ENCODE measurements around the gene MARK3. TPM values are rescaled to one million over a fixed set of nuclear protein-coding genes. Genes with fewer than 3 reads are reported as not detected.

MARK3 gene
- total RNA-seq, 2 experiments from 2014 or later = 68.4 to 69.2 TPM

- no peak for TF ChIP-seq CTCF (IDR thresholded peaks at IDR 0.05)
- ATAC-seq (no peak), DNase-seq (no peak)
- intact Hi-C loops (cut with micrococcal nuclease) = loop anchor here (5.0 kb wide), 1 partner anchor 50 kb away; no protein-coding TSS in a partner anchor
- peaks cover 16% of the 10 kb centered on the region for H3K36me3 Mint-ChIP-seq (ENCODE audit: low read depth)
- no peaks in the 10 kb centered on the region for H3K9me3 Mint-ChIP-seq
- peaks cover 43% of the 10 kb centered on the region for H3K4me1 Mint-ChIP-seq (ENCODE audit: low read depth)
- no peaks in the 10 kb centered on the region for H3K27me3 Mint-ChIP-seq
- CTCF ChIA-PET = interaction anchor here (0.6 to 1.2 kb wide), 2 partner anchors 10 to 41 kb away, joined by 3 to 4 read pairs; no protein-coding TSS in a partner anchor
- POLR2A ChIA-PET = interaction anchor here (0.5 to 1.0 kb wide), 3 partner anchors 38 to 42 kb away, joined by 3 to 4 read pairs (median 3); no protein-coding TSS in a partner anchor
- H3K27ac Mint-ChIP-seq = peak overlapping the region; percentile 93
- H3K4me3 Mint-ChIP-seq = peak overlapping the region; percentile 99
Measured at GRCh38 chr14:103386713-103387329, 1.6 kb downstream of the MARK3 start.

- CTCF ChIA-PET = interaction anchor here (1.5 to 5.1 kb wide), 2 partner anchors 14 to 38 kb away, joined by 3 to 56 read pairs; no protein-coding TSS in a partner anchor
Measured at GRCh38 chr14:103388664-103389063, 3.4 kb downstream of the MARK3 start.

GRCh38 chr14:103390605-103391004 is 5.4 kb downstream of the MARK3 start:
- ATAC-seq (no peak), DNase-seq (no peak)
- Mint-ChIP-seq H3K27me3 (no peaks in the 10 kb centered on the region), H3K9me3 (no peaks in the 10 kb centered on the region), H3K27ac (peak overlapping the region; percentile 70), H3K36me3 (ENCODE audit: low read depth) (peaks cover 16% of the 10 kb centered on the region), H3K4me1 (ENCODE audit: low read depth) (peaks cover 55% of the 10 kb centered on the region), H3K4me3 (no peak overlapping the region)
- intact Hi-C loops (cut with micrococcal nuclease) = no loop called here
- POLR2A ChIA-PET = interaction anchor here (1.4 kb wide), 1 partner anchor 53 kb away, joined by 4 read pairs; no protein-coding TSS in a partner anchor
- no peak for TF ChIP-seq CTCF (IDR thresholded peaks at IDR 0.05)
- CTCF ChIA-PET = interaction anchor here (0.6 to 5.3 kb wide), 28 partner anchors 9 to 996 kb away, joined by 3 to 94 read pairs (median 5); partner anchors contain the start of gene EIF5

More at GRCh38 chr14:103388664-103389063, 3.4 kb downstream of the MARK3 start:
- DNase-seq (no peak), ATAC-seq (no peak)
- Mint-ChIP-seq H3K36me3 (ENCODE audit: low read depth) (peaks cover 16% of the 10 kb centered on the region), H3K27ac (peak overlapping the region; percentile 71), H3K4me3 (peak overlapping the region; percentile 99), H3K27me3 (no peaks in the 10 kb centered on the region), H3K4me1 (ENCODE audit: low read depth) (peaks cover 44% of the 10 kb centered on the region), H3K9me3 (no peaks in the 10 kb centered on the region)
- no peak for TF ChIP-seq CTCF (IDR thresholded peaks at IDR 0.05)
- intact Hi-C loops (cut with micrococcal nuclease) = loop anchor here (5.0 kb wide), 1 partner anchor 51 kb away; no protein-coding TSS in a partner anchor
- POLR2A ChIA-PET = interaction anchor here (0.6 to 1.2 kb wide), 4 partner anchors 15 to 57 kb away, joined by 3 read pairs; no protein-coding TSS in a partner anchor

- Mint-ChIP-seq H3K36me3 (ENCODE audit: low read depth) (peaks cover 14% of the 10 kb centered on the region), H3K27ac (no peak overlapping the region), H3K9me3 (no peaks in the 10 kb centered on the region), H3K4me1 (ENCODE audit: low read depth) (peaks cover 59% of the 10 kb centered on the region), H3K4me3 (no peak overlapping the region), H3K27me3 (no peaks in the 10 kb centered on the region)
- peak; percentile 86 for TF ChIP-seq CTCF (IDR thresholded peaks at IDR 0.05)
- ChIA-PET CTCF (interaction anchor here (0.6 to 5.3 kb wide), 25 partner anchors 9 to 996 kb away, joined by 3 to 94 read pairs (median 5); partner anchors contain the start of gene EIF5), POLR2A (interaction anchor here (0.6 to 1.4 kb wide), 3 partner anchors 54 to 1655 kb away, joined by 3 to 4 read pairs (median 3); no protein-coding TSS in a partner anchor)
- intact Hi-C loops (cut with micrococcal nuclease) = no loop called here
- peak; percentile 77 for ATAC-seq
- DNase-seq = peak; percentile 72
Measured at GRCh38 chr14:103391048-103391447, 5.8 kb downstream of the MARK3 start.

GRCh38 chr14:103392106-103392505 is 6.9 kb downstream of the MARK3 start:
- H3K9me3 Mint-ChIP-seq = no peaks in the 10 kb centered on the region
- no peak for TF ChIP-seq CTCF (IDR thresholded peaks at IDR 0.05)
- POLR2A ChIA-PET = no interaction called here

More at GRCh38 chr14:103392106-103392505, 6.9 kb downstream of the MARK3 start:
- ATAC-seq = no peak
- Mint-ChIP-seq H3K36me3 (ENCODE audit: low read depth) (peaks cover 12% of the 10 kb centered on the region), H3K4me1 (ENCODE audit: low read depth) (peaks cover 66% of the 10 kb centered on the region), H3K27ac (no peak overlapping the region), H3K27me3 (no peaks in the 10 kb centered on the region), H3K4me3 (no peak overlapping the region)
- CTCF ChIA-PET = interaction anchor here (1.2 to 5.3 kb wide), 10 partner anchors 8 to 136 kb away, joined by 3 to 94 read pairs (median 4); partner anchors contain the start of gene EIF5
- no peak for DNase-seq
- intact Hi-C loops (cut with micrococcal nuclease) = no loop called here
